Activated T-helper 17 cell treated with anti-CD3 and anti-CD28 coated beads, Interleukin-2, amount 50 U/mL, for 72 hours (primary cell): Measurements from ENCODE around the gene RGS6. TPM values are rescaled to one million over a fixed set of nuclear protein-coding genes. Genes with fewer than 3 reads are reported as not detected.

Experiments
- ATAC-seq: fragments of 150-1000 bp; cut with Tn5 transposase; replicated peaks from 2 replicates; pipeline ENCODE4 v1.10.0; 2021; ENCODE audit warnings: mild to moderate bottlenecking, moderate library complexity
- H3K27ac Mint-ChIP-seq: one replicate; pipeline ENCODE4 v1.8.0; 2022; ENCODE audit warnings: mixed read lengths
- H3K27me3 Mint-ChIP-seq: one replicate; pipeline ENCODE4 v1.8.0; 2022; ENCODE audit warnings: mixed read lengths
- H3K36me3 Mint-ChIP-seq: one replicate; pipeline ENCODE4 v1.8.0; 2022; ENCODE audit warnings: low read depth, mild to moderate bottlenecking, mixed read lengths
- H3K4me1 Mint-ChIP-seq: one replicate; pipeline ENCODE4 v1.8.0; 2022; ENCODE audit warnings: mixed read lengths
- H3K4me3 Mint-ChIP-seq: one replicate; pipeline ENCODE4 v1.8.0; 2022; ENCODE audit warnings: mild to moderate bottlenecking, mixed read lengths
- H3K9me3 Mint-ChIP-seq: one replicate; pipeline ENCODE4 v1.8.0; 2022; ENCODE audit warnings: mixed read lengths
- total RNA-seq, 2 donors: library from RNA; stranded (reverse); gene quantifications; one replicate each; pipeline ENCODE4 v1.2.3, GENCODE V29; 2022

Gene RGS6
- total RNA-seq, 2 donors from 2014 or later: 1.5 to 1.6 TPM

- no peak overlapping the region for H3K4me3 Mint-ChIP-seq
- no peaks in the 10 kb centered on the region for H3K27me3 Mint-ChIP-seq
- no peaks in the 10 kb centered on the region for H3K9me3 Mint-ChIP-seq
- no peak for ATAC-seq
- no peaks in the 10 kb centered on the region for H3K36me3 Mint-ChIP-seq
- no peak overlapping the region for H3K27ac Mint-ChIP-seq
- no peaks in the 10 kb centered on the region for H3K4me1 Mint-ChIP-seq
Measured at GRCh38 chr14:72546344-72547016, 614.3 kb downstream of the RGS6 start.

GRCh38 chr14:72547999-72548398 is 615.8 kb downstream of the RGS6 start:
- H3K27me3 Mint-ChIP-seq: no peaks in the 10 kb centered on the region
- no peaks in the 10 kb centered on the region for H3K36me3 Mint-ChIP-seq
- no peak overlapping the region for H3K4me3 Mint-ChIP-seq
- H3K27ac Mint-ChIP-seq: no peak overlapping the region
- H3K4me1 Mint-ChIP-seq: no peaks in the 10 kb centered on the region
- no peaks in the 10 kb centered on the region for H3K9me3 Mint-ChIP-seq
- no peak for ATAC-seq

- no peaks in the 10 kb centered on the region for H3K9me3 Mint-ChIP-seq
- no peak overlapping the region for H3K27ac Mint-ChIP-seq
- H3K27me3 Mint-ChIP-seq: no peaks in the 10 kb centered on the region
- H3K4me3 Mint-ChIP-seq: no peak overlapping the region
- H3K4me1 Mint-ChIP-seq: no peaks in the 10 kb centered on the region
- no peaks in the 10 kb centered on the region for H3K36me3 Mint-ChIP-seq
- ATAC-seq: no peak
Measured at GRCh38 chr14:72549026-72549425, 616.8 kb downstream of the RGS6 start.

GRCh38 chr14:72549854-72550253 is 617.6 kb downstream of the RGS6 start:
- Mint-ChIP-seq H3K36me3 (no peaks in the 10 kb centered on the region), H3K9me3 (no peaks in the 10 kb centered on the region), H3K27me3 (no peaks in the 10 kb centered on the region), H3K4me3 (no peak overlapping the region), H3K27ac (peak overlapping the region; percentile 40), H3K4me1 (no peaks in the 10 kb centered on the region)
- ATAC-seq: no peak

GRCh38 chr14:72550513-72550912 is 618.3 kb downstream of the RGS6 start:
- Mint-ChIP-seq H3K9me3 (no peaks in the 10 kb centered on the region), H3K36me3 (no peaks in the 10 kb centered on the region), H3K4me1 (no peaks in the 10 kb centered on the region), H3K27me3 (no peaks in the 10 kb centered on the region), H3K27ac (peak overlapping the region; percentile 40), H3K4me3 (no peak overlapping the region)
- ATAC-seq: no peak

- H3K27me3 Mint-ChIP-seq: no peaks in the 10 kb centered on the region
- no peak for ATAC-seq
- no peaks in the 10 kb centered on the region for H3K4me1 Mint-ChIP-seq
- no peaks in the 10 kb centered on the region for H3K36me3 Mint-ChIP-seq
- no peak overlapping the region for H3K27ac Mint-ChIP-seq
- H3K9me3 Mint-ChIP-seq: no peaks in the 10 kb centered on the region
- H3K4me3 Mint-ChIP-seq: no peak overlapping the region
Measured at GRCh38 chr14:72552236-72552635, 620.0 kb downstream of the RGS6 start.

GRCh38 chr14:72553161-72553560 is 620.9 kb downstream of the RGS6 start:
- H3K4me3 Mint-ChIP-seq: no peak overlapping the region
- peaks cover 3% of the 10 kb centered on the region for H3K27me3 Mint-ChIP-seq
- ATAC-seq: no peak
- H3K4me1 Mint-ChIP-seq: no peaks in the 10 kb centered on the region
- no peaks in the 10 kb centered on the region for H3K36me3 Mint-ChIP-seq
- H3K9me3 Mint-ChIP-seq: no peaks in the 10 kb centered on the region
- no peak overlapping the region for H3K27ac Mint-ChIP-seq

GRCh38 chr14:72553656-72554055 is 621.4 kb downstream of the RGS6 start:
- no peak overlapping the region for H3K4me3 Mint-ChIP-seq
- H3K27ac Mint-ChIP-seq: no peak overlapping the region
- no peaks in the 10 kb centered on the region for H3K9me3 Mint-ChIP-seq
- no peaks in the 10 kb centered on the region for H3K4me1 Mint-ChIP-seq
- H3K27me3 Mint-ChIP-seq: peaks cover 4% of the 10 kb centered on the region
- no peak for ATAC-seq
- H3K36me3 Mint-ChIP-seq: no peaks in the 10 kb centered on the region

- Mint-ChIP-seq H3K9me3 (no peaks in the 10 kb centered on the region), H3K4me1 (no peaks in the 10 kb centered on the region), H3K36me3 (no peaks in the 10 kb centered on the region), H3K27me3 (peaks cover 4% of the 10 kb centered on the region), H3K27ac (no peak overlapping the region), H3K4me3 (no peak overlapping the region)
- no peak for ATAC-seq
Measured at GRCh38 chr14:72554401-72554800, 622.2 kb downstream of the RGS6 start.

- Mint-ChIP-seq H3K4me1 (no peaks in the 10 kb centered on the region), H3K4me3 (no peak overlapping the region), H3K27me3 (peaks cover 4% of the 10 kb centered on the region), H3K27ac (no peak overlapping the region), H3K36me3 (no peaks in the 10 kb centered on the region), H3K9me3 (no peaks in the 10 kb centered on the region)
- no peak for ATAC-seq
Measured at GRCh38 chr14:72554994-72555608, 622.9 kb downstream of the RGS6 start.

GRCh38 chr14:72555609-72556000 is 623.4 kb downstream of the RGS6 start:
- no peaks in the 10 kb centered on the region for H3K4me1 Mint-ChIP-seq
- ATAC-seq: no peak
- no peak overlapping the region for H3K27ac Mint-ChIP-seq
- no peak overlapping the region for H3K4me3 Mint-ChIP-seq
- peaks cover 4% of the 10 kb centered on the region for H3K27me3 Mint-ChIP-seq
- H3K36me3 Mint-ChIP-seq: no peaks in the 10 kb centered on the region
- H3K9me3 Mint-ChIP-seq: no peaks in the 10 kb centered on the region

GRCh38 chr14:72557671-72558070 is 625.4 kb downstream of the RGS6 start:
- Mint-ChIP-seq H3K4me3 (no peak overlapping the region), H3K9me3 (no peaks in the 10 kb centered on the region), H3K36me3 (no peaks in the 10 kb centered on the region), H3K27me3 (peaks cover 4% of the 10 kb centered on the region), H3K4me1 (no peaks in the 10 kb centered on the region), H3K27ac (no peak overlapping the region)
- ATAC-seq: no peak

- no peaks in the 10 kb centered on the region for H3K9me3 Mint-ChIP-seq
- peaks cover 4% of the 10 kb centered on the region for H3K27me3 Mint-ChIP-seq
- no peaks in the 10 kb centered on the region for H3K4me1 Mint-ChIP-seq
- no peak for ATAC-seq
- no peak overlapping the region for H3K4me3 Mint-ChIP-seq
- H3K27ac Mint-ChIP-seq: no peak overlapping the region
- no peaks in the 10 kb centered on the region for H3K36me3 Mint-ChIP-seq
Measured at GRCh38 chr14:72558721-72559120, 626.5 kb downstream of the RGS6 start.

GRCh38 chr14:72559202-72559601 is 627.0 kb downstream of the RGS6 start:
- Mint-ChIP-seq H3K4me1 (no peaks in the 10 kb centered on the region), H3K4me3 (no peak overlapping the region), H3K27me3 (peaks cover 4% of the 10 kb centered on the region), H3K36me3 (no peaks in the 10 kb centered on the region), H3K9me3 (no peaks in the 10 kb centered on the region), H3K27ac (no peak overlapping the region)
- no peak for ATAC-seq

- Mint-ChIP-seq H3K4me1 (no peaks in the 10 kb centered on the region), H3K27me3 (peaks cover 4% of the 10 kb centered on the region), H3K36me3 (no peaks in the 10 kb centered on the region), H3K27ac (no peak overlapping the region), H3K4me3 (no peak overlapping the region), H3K9me3 (no peaks in the 10 kb centered on the region)
- ATAC-seq: no peak
Measured at GRCh38 chr14:72559669-72560255, 627.5 kb downstream of the RGS6 start.
